NCI-H2029 treated with DMSO at 0.1 percent for 48 hours (cell line): ENCODE data around the gene OSBPL2.

ENCODE experiments used
- DNase-seq: peaks from one replicate; lab custom pipeline; 2025; lab: John Stamatoyannopoulos, UW

Gene OSBPL2

GRCh38 chr20:62301773-62302340 is 63.5 kb downstream of the OSBPL2 start:
- peak; percentile 67 for DNase-seq

- peak; percentile 69 for DNase-seq
These were observed 64.2 kb downstream of the OSBPL2 start, which contains the start of gene ADRM1 for GRCh38 chr20:62302341-62303061. Gene ADRM1, plus strand, starts transcription at chr20:62302997. Its CDS starts 572 bp downstream, at chr20:62303569.

GRCh38 chr20:62303062-62303339 is 64.7 kb downstream of the OSBPL2 start:
- DNase-seq: no peak

GRCh38 chr20:62303340-62304226 is 65.3 kb downstream of the OSBPL2 start:
- DNase-seq: no peak

GRCh38 chr20:62304331-62305148 is 66.2 kb downstream of the OSBPL2 start:
- no peak for DNase-seq

GRCh38 chr20:62305149-62305764 is 66.9 kb downstream of the OSBPL2 start:
- DNase-seq: no peak

- no peak for DNase-seq
These were observed 67.6 kb downstream of the OSBPL2 start for GRCh38 chr20:62305765-62306413.

GRCh38 chr20:62306414-62307187 is 68.3 kb downstream of the OSBPL2 start:
- DNase-seq: no peak

- DNase-seq: no peak
These were observed 69.1 kb downstream of the OSBPL2 start for GRCh38 chr20:62307226-62308101.

- DNase-seq: no peak
These were observed 69.9 kb downstream of the OSBPL2 start for GRCh38 chr20:62308102-62308822.

- no peak for DNase-seq
These were observed 71.0 kb downstream of the OSBPL2 start for GRCh38 chr20:62309198-62309944.

GRCh38 chr20:62309947-62310756 is 71.8 kb downstream of the OSBPL2 start:
- no peak for DNase-seq

GRCh38 chr20:62310757-62311121 is 72.4 kb downstream of the OSBPL2 start:
- DNase-seq: no peak

- DNase-seq: no peak
These were observed 72.8 kb downstream of the OSBPL2 start for GRCh38 chr20:62311150-62311549.

GRCh38 chr20:62311832-62312661 is 73.7 kb downstream of the OSBPL2 start:
- DNase-seq: no peak

GRCh38 chr20:62312662-62312977 is 74.3 kb downstream of the OSBPL2 start:
- DNase-seq: no peak
